ENCODE results near the gene PPIG.

Gene PPIG

DNA sequence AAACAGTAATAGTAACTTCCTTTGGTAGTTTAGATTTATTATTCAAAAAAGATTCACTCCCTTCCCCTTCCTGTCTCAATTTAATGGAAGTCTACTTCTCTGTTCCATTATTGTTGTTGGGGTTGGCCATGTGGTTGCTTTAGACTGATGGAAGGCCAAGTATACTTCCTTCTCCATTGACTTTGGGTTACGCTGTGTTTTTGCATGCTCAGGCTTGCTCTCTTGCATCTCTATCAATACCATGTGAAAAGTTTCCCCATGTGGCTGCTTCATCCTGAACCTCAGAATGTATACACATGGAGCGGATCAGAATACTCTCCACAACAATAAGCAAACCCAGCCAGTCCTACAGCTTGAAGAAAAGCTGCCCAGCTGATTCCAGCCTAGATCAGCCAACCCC is 89.8 kb downstream of the PPIG start:
- no peaks in the 10 kb centered on the region for H3K9me2 ChIP-seq (replicated peaks; ENCODE audit: control insufficient read depth, low read length)
- no peaks in the 10 kb centered on the region for H3K27me3 ChIP-seq (ENCODE audit: control insufficient read depth, low read length)
- H3F3A ChIP-seq (ENCODE audit: control insufficient read depth, insufficient read depth): no peaks in the 10 kb centered on the region
- no peaks in the 10 kb centered on the region for H3K36me3 ChIP-seq (ENCODE audit: control insufficient read depth, low read length)
- no peaks in the 10 kb centered on the region for H3K4me1 ChIP-seq (ENCODE audit: control insufficient read depth, low read length)
- TF ChIP-seq EZH2phosphoT487 (IDR thresholded peaks at IDR 0.05; ENCODE audit: borderline replicate concordance, low read length): no peak
- TF ChIP-seq CTCF (IDR thresholded peaks at IDR 0.05; ENCODE audit: low read depth, low read length, poor library complexity, severe bottlenecking): no peak
- no peaks in the 10 kb centered on the region for H3K79me2 ChIP-seq (ENCODE audit: control insufficient read depth, low read length)
- H3K4me2 ChIP-seq (ENCODE audit: low read length): no peak overlapping the region
- H3K9me3 ChIP-seq (ENCODE audit: control insufficient read depth, insufficient read depth, low read length): no peaks in the 10 kb centered on the region
- H3K27ac ChIP-seq (ENCODE audit: low read depth, low read length): no peak overlapping the region
- no peaks in the 10 kb centered on the region for H4K20me1 ChIP-seq (ENCODE audit: control insufficient read depth, insufficient read depth, low read depth, low read length)
- H3K4me3 ChIP-seq (ENCODE audit: low read length): no peak overlapping the region

DNA sequence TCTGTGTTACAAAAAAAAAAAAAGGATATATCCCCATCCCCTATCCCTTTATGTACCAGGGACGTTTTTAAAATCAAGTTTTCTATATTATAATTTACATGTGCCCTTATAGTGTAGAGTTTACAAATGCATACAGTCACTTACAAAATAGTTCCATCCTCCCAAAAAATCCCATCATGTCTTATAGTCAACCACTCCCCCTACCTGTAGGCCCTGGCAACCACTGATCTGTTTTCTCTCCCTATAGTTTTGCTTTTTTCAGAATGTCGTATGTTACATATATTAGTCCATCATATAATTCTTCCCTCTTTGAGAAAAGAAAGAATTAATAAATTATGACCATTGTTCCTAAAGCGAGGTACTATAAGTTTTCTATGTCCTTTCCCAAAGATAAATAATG is 92.2 kb downstream of the PPIG start:
- Histone ChIP-seq H3K36me3 (ENCODE audit: control insufficient read depth, low read length) (no peaks in the 10 kb centered on the region), H3F3A (ENCODE audit: control insufficient read depth, insufficient read depth) (no peaks in the 10 kb centered on the region), H3K9me3 (ENCODE audit: control insufficient read depth, insufficient read depth, low read length) (no peaks in the 10 kb centered on the region), H3K79me2 (ENCODE audit: control insufficient read depth, low read length) (no peaks in the 10 kb centered on the region), H3K9me2 (replicated peaks; ENCODE audit: control insufficient read depth, low read length) (no peaks in the 10 kb centered on the region), H3K4me3 (ENCODE audit: low read length) (no peak overlapping the region), H3K4me2 (ENCODE audit: low read length) (no peak overlapping the region), H3K27me3 (ENCODE audit: control insufficient read depth, low read length) (no peaks in the 10 kb centered on the region), H3K27ac (ENCODE audit: low read depth, low read length) (no peak overlapping the region), H4K20me1 (ENCODE audit: control insufficient read depth, insufficient read depth, low read depth, low read length) (no peaks in the 10 kb centered on the region), H3K4me1 (ENCODE audit: control insufficient read depth, low read length) (no peaks in the 10 kb centered on the region)
- TF ChIP-seq CTCF (IDR thresholded peaks at IDR 0.05; ENCODE audit: low read depth, low read length, poor library complexity, severe bottlenecking) (peak; percentile 42), EZH2phosphoT487 (IDR thresholded peaks at IDR 0.05; ENCODE audit: borderline replicate concordance, low read length) (no peak)

DNA sequence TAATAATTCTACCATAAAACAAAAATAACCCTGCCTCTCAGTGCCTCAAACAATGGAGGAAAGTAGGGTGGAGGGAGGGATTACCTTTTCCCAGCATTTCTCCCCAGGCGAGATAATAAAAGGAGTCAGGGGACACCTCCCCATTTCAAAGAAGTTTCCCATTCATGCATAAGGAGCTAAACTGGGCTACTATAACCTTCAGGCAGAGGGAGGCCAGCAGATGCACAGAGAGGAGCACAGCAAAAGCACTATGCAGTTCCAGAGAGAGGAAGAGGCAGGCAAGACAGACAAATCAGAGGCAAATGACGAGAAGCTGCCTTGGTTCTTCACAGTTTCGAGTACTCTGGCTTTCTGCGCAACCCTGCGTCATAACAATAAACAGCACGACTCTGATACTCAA is 92.7 kb downstream of the PPIG start:
- TF ChIP-seq EZH2phosphoT487 (IDR thresholded peaks at IDR 0.05; ENCODE audit: borderline replicate concordance, low read length) (no peak), CTCF (IDR thresholded peaks at IDR 0.05; ENCODE audit: low read depth, low read length, poor library complexity, severe bottlenecking) (no peak)
- Histone ChIP-seq H3K9me3 (ENCODE audit: control insufficient read depth, insufficient read depth, low read length) (no peaks in the 10 kb centered on the region), H3K36me3 (ENCODE audit: control insufficient read depth, low read length) (no peaks in the 10 kb centered on the region), H3K4me3 (ENCODE audit: low read length) (no peak overlapping the region), H3K27me3 (ENCODE audit: control insufficient read depth, low read length) (no peaks in the 10 kb centered on the region), H3K4me2 (ENCODE audit: low read length) (no peak overlapping the region), H3K27ac (ENCODE audit: low read depth, low read length) (no peak overlapping the region), H3K9me2 (replicated peaks; ENCODE audit: control insufficient read depth, low read length) (no peaks in the 10 kb centered on the region), H3K79me2 (ENCODE audit: control insufficient read depth, low read length) (no peaks in the 10 kb centered on the region), H3F3A (ENCODE audit: control insufficient read depth, insufficient read depth) (no peaks in the 10 kb centered on the region), H3K4me1 (ENCODE audit: control insufficient read depth, low read length) (no peaks in the 10 kb centered on the region), H4K20me1 (ENCODE audit: control insufficient read depth, insufficient read depth, low read depth, low read length) (no peaks in the 10 kb centered on the region)

- Histone ChIP-seq H3K4me2 (ENCODE audit: low read length) (no peak overlapping the region), H4K20me1 (ENCODE audit: control insufficient read depth, insufficient read depth, low read depth, low read length) (no peaks in the 10 kb centered on the region), H3K4me3 (ENCODE audit: low read length) (no peak overlapping the region), H3K27ac (ENCODE audit: low read depth, low read length) (no peak overlapping the region), H3K9me2 (replicated peaks; ENCODE audit: control insufficient read depth, low read length) (no peaks in the 10 kb centered on the region), H3K36me3 (ENCODE audit: control insufficient read depth, low read length) (no peaks in the 10 kb centered on the region), H3F3A (ENCODE audit: control insufficient read depth, insufficient read depth) (no peaks in the 10 kb centered on the region), H3K9me3 (ENCODE audit: control insufficient read depth, insufficient read depth, low read length) (no peaks in the 10 kb centered on the region), H3K4me1 (ENCODE audit: control insufficient read depth, low read length) (no peaks in the 10 kb centered on the region), H3K79me2 (ENCODE audit: control insufficient read depth, low read length) (no peaks in the 10 kb centered on the region), H3K27me3 (ENCODE audit: control insufficient read depth, low read length) (no peaks in the 10 kb centered on the region)
- no peak for TF ChIP-seq EZH2phosphoT487 (IDR thresholded peaks at IDR 0.05; ENCODE audit: borderline replicate concordance, low read length)
- no peak for TF ChIP-seq CTCF (IDR thresholded peaks at IDR 0.05; ENCODE audit: low read depth, low read length, poor library complexity, severe bottlenecking)
These were observed 98.9 kb downstream of the PPIG start for GRCh38 chr2:169683054-169683424.

Measured in DOHH2 (cell line).